ENCODE results near the gene NPAS3. TPM values are rescaled to one million over a fixed set of nuclear protein-coding genes. Genes with fewer than 3 reads are reported as not detected.

NPAS3 gene
- total RNA-seq, 1 experiment from 2014 or later, result 0.36 TPM

- no peaks in the 10 kb centered on the region for H3K27me3 ChIP-seq (ENCODE audit: low read length)
- intact Hi-C loops (cut with micrococcal nuclease), result no loop called here
- H3K4me1 ChIP-seq (ENCODE audit: insufficient read depth, low read length), result peaks cover 27% of the 10 kb centered on the region
- CTCF ChIA-PET, result no interaction called here
- H3F3A ChIP-seq (ENCODE audit: low read length, unreplicated experiment), result peaks cover 6% of the 10 kb centered on the region
- TF ChIP-seq EZH2 (IDR thresholded peaks at IDR 0.05; ENCODE audit: low read length, unreplicated experiment) (no peak), EZH2phosphoT487 (IDR thresholded peaks at IDR 0.05; ENCODE audit: borderline replicate concordance, low read length) (no peak), CTCF (conservative IDR thresholded peaks at IDR 0.05; ENCODE audit: low read depth, low read length) (no peak)
- no peaks in the 10 kb centered on the region for H3K79me2 ChIP-seq (ENCODE audit: low read length)
- H3K9me3 ChIP-seq (ENCODE audit: low read length), result no peaks in the 10 kb centered on the region
- ATAC-seq, result no peak
- no TSS peak for BruUV-seq (replicated peaks)
- H3K4me3 ChIP-seq (ENCODE audit: low read length), result no peak overlapping the region
- no peak overlapping the region for H3K27ac ChIP-seq (ENCODE audit: low read length)
- POLR2A ChIA-PET (ENCODE audit: unreplicated experiment), result no interaction called here
- H4K20me1 ChIP-seq (ENCODE audit: low read length), result no peaks in the 10 kb centered on the region
- no peak overlapping the region for H3K9ac ChIP-seq (ENCODE audit: low read length)
- H2AFZ ChIP-seq (ENCODE audit: low read length), result no peak overlapping the region
- no peak for DNase-seq
- no peaks in the 10 kb centered on the region for H3K9me2 ChIP-seq (replicated peaks; ENCODE audit: low read length)
- H3K36me3 ChIP-seq (ENCODE audit: low read depth, low read length), result no peaks in the 10 kb centered on the region
- H3K4me2 ChIP-seq (ENCODE audit: low read length), result no peak overlapping the region
Observed at GRCh38 chr14:33642691-33643244, 704.1 kb downstream of the NPAS3 start.

- H3K9ac ChIP-seq (ENCODE audit: low read length), result no peak overlapping the region
- TF ChIP-seq CTCF (conservative IDR thresholded peaks at IDR 0.05; ENCODE audit: low read depth, low read length) (no peak), EZH2phosphoT487 (IDR thresholded peaks at IDR 0.05; ENCODE audit: borderline replicate concordance, low read length) (no peak), EZH2 (IDR thresholded peaks at IDR 0.05; ENCODE audit: low read length, unreplicated experiment) (no peak)
- no peaks in the 10 kb centered on the region for H3K36me3 ChIP-seq (ENCODE audit: low read depth, low read length)
- H3K4me1 ChIP-seq (ENCODE audit: insufficient read depth, low read length), result peaks cover 32% of the 10 kb centered on the region
- H3K9me2 ChIP-seq (replicated peaks; ENCODE audit: low read length), result no peaks in the 10 kb centered on the region
- H3F3A ChIP-seq (ENCODE audit: low read length, unreplicated experiment), result peaks cover 6% of the 10 kb centered on the region
- no peak overlapping the region for H3K4me2 ChIP-seq (ENCODE audit: low read length)
- H2AFZ ChIP-seq (ENCODE audit: low read length), result no peak overlapping the region
- no peaks in the 10 kb centered on the region for H3K27me3 ChIP-seq (ENCODE audit: low read length)
- no peaks in the 10 kb centered on the region for H4K20me1 ChIP-seq (ENCODE audit: low read length)
- H3K27ac ChIP-seq (ENCODE audit: low read length), result no peak overlapping the region
- no peak for DNase-seq
- H3K79me2 ChIP-seq (ENCODE audit: low read length), result no peaks in the 10 kb centered on the region
- no peaks in the 10 kb centered on the region for H3K9me3 ChIP-seq (ENCODE audit: low read length)
- intact Hi-C loops (cut with micrococcal nuclease), result no loop called here
- BruUV-seq (replicated peaks), result no TSS peak
- CTCF ChIA-PET, result no interaction called here
- no peak for ATAC-seq
- no peak overlapping the region for H3K4me3 ChIP-seq (ENCODE audit: low read length)
- POLR2A ChIA-PET (ENCODE audit: unreplicated experiment), result no interaction called here
Observed at GRCh38 chr14:33643426-33644181, 704.9 kb downstream of the NPAS3 start.

GRCh38 chr14:33646692-33647260 lies 708.1 kb downstream of the NPAS3 start:
- H3K9me2 ChIP-seq (replicated peaks; ENCODE audit: low read length), result no peaks in the 10 kb centered on the region
- POLR2A ChIA-PET (ENCODE audit: unreplicated experiment), result no interaction called here
- intact Hi-C loops (cut with micrococcal nuclease), result loop anchor here (1.0 to 5.0 kb wide), 3 partner anchors 22 to 79 kb away; no protein-coding TSS in a partner anchor
- CTCF ChIA-PET, result no interaction called here
- BruUV-seq (replicated peaks), result no TSS peak
- no peaks in the 10 kb centered on the region for H3K27me3 ChIP-seq (ENCODE audit: low read length)
- H3K4me2 ChIP-seq (ENCODE audit: low read length), result peak overlapping the region; percentile 59
- H4K20me1 ChIP-seq (ENCODE audit: low read length), result no peaks in the 10 kb centered on the region
- no peaks in the 10 kb centered on the region for H3K9me3 ChIP-seq (ENCODE audit: low read length)
- H3K36me3 ChIP-seq (ENCODE audit: low read depth, low read length), result no peaks in the 10 kb centered on the region
- no peak overlapping the region; the same call in 1 of the 2 replicates for H3K4me3 ChIP-seq (ENCODE audit: low read length)
- peaks cover 6% of the 10 kb centered on the region for H3F3A ChIP-seq (ENCODE audit: low read length, unreplicated experiment)
- TF ChIP-seq CTCF (conservative IDR thresholded peaks at IDR 0.05; ENCODE audit: low read depth, low read length) (no peak), EZH2 (IDR thresholded peaks at IDR 0.05; ENCODE audit: low read length, unreplicated experiment) (no peak), EZH2phosphoT487 (IDR thresholded peaks at IDR 0.05; ENCODE audit: borderline replicate concordance, low read length) (no peak)
- ATAC-seq, result peak; percentile 58
- H3K4me1 ChIP-seq (ENCODE audit: insufficient read depth, low read length), result peaks cover 36% of the 10 kb centered on the region
- peak overlapping the region; percentile 83 for H3K27ac ChIP-seq (ENCODE audit: low read length)
- peak; percentile 74 for DNase-seq
- no peak overlapping the region for H2AFZ ChIP-seq (ENCODE audit: low read length)
- no peaks in the 10 kb centered on the region for H3K79me2 ChIP-seq (ENCODE audit: low read length)
- H3K9ac ChIP-seq (ENCODE audit: low read length), result peak overlapping the region; percentile 22; the same call in 1 of the 2 replicates

Data from PC-3 (cell line).